GM12801 (cell line): Measurements from ENCODE around the gene TADA3.

Experiments used
- CTCF ChIP-seq: IDR thresholded peaks from one replicate; pipeline ENCODE4 v1.5.1; 2011; ENCODE audit warnings: control low read depth; ENCODE audit not compliant: insufficient read length; ENCODE audit errors: extremely low read depth

The TADA3 gene

GRCh38 chr3:9749645-9750555, 42.4 kb downstream of the TADA3 start, which contains the start of gene OGG1:
OGG1 (plus strand) TSS chr3:9749952; CDS start chr3:9750287, 335 bp downstream.
- TF ChIP-seq CTCF: no peak

GRCh38 chr3:9749296-9749644, 43.0 kb downstream of the TADA3 start:
- no peak for TF ChIP-seq CTCF

GRCh38 chr3:9748031-9748430, 44.2 kb downstream of the TADA3 start:
- TF ChIP-seq CTCF: no peak

GRCh38 chr3:9747267-9747666, 45.0 kb downstream of the TADA3 start:
- no peak for TF ChIP-seq CTCF

GRCh38 chr3:9746330-9746729, 45.9 kb downstream of the TADA3 start:
- TF ChIP-seq CTCF: no peak

- no peak for TF ChIP-seq CTCF
Measured at GRCh38 chr3:9745521-9745920, 46.8 kb downstream of the TADA3 start.

- no peak for TF ChIP-seq CTCF
Measured at GRCh38 chr3:9744162-9744561, 48.1 kb downstream of the TADA3 start.
